Endothelial cell (in vitro differentiated cells): ENCODE measurements around the gene EHMT1. TPM values are rescaled to one million over a fixed set of nuclear protein-coding genes. Genes with fewer than 3 reads are reported as not detected.

ENCODE experiments used
- DNase-seq: peaks from one replicate; pipeline ENCODE4 v3.0.0; 2021; ENCODE audit warnings: low spot score
- H3K27ac Mint-ChIP-seq: one replicate; pipeline ENCODE4 v1.8.0; 2021; ENCODE audit warnings: mixed read lengths, inconsistent platforms; ENCODE audit not compliant: unreplicated experiment
- H3K27me3 Mint-ChIP-seq: one replicate; pipeline ENCODE4 v1.8.0; 2021; ENCODE audit warnings: mild to moderate bottlenecking, moderate library complexity, mixed read lengths, inconsistent platforms; ENCODE audit not compliant: unreplicated experiment
- H3K36me3 Mint-ChIP-seq: one replicate; pipeline ENCODE4 v1.8.0; 2021; ENCODE audit warnings: mild to moderate bottlenecking, low read depth, mixed read lengths, inconsistent platforms; ENCODE audit not compliant: unreplicated experiment
- H3K4me1 Mint-ChIP-seq: one replicate; pipeline ENCODE4 v1.8.0; 2021; ENCODE audit warnings: mild to moderate bottlenecking, mixed read lengths, inconsistent platforms; ENCODE audit not compliant: unreplicated experiment
- H3K4me3 Mint-ChIP-seq: one replicate; pipeline ENCODE4 v1.8.0; 2021; ENCODE audit warnings: mild to moderate bottlenecking, mixed read lengths, inconsistent platforms; ENCODE audit not compliant: unreplicated experiment
- H3K9me3 Mint-ChIP-seq: one replicate; pipeline ENCODE4 v1.8.0; 2021; ENCODE audit warnings: mixed read lengths, inconsistent platforms; ENCODE audit not compliant: unreplicated experiment
- CTCF ChIP-seq: fragments of 200-600 bp; sonication (generic); IDR thresholded peaks from one replicate; pipeline ENCODE4 v1.5.0; 2021; ENCODE audit warnings: antibody characterized with exemption; ENCODE audit not compliant: unreplicated experiment
- total RNA-seq: library from RNA; stranded (reverse); fragmentation: NEBNext Ultra II Directional; extraction: Animal tissue kit (Norgen Biotek cat#: 25700); gene quantifications from one replicate; pipeline ENCODE4 v1.2.1, GENCODE V29; 2021; ENCODE audit not compliant: unreplicated experiment

Gene EHMT1
- total RNA-seq, 1 donor from 2014 or later, result 120 TPM

- no peak for DNase-seq
- TF ChIP-seq CTCF, result no peak
- Mint-ChIP-seq H3K27ac (peak overlapping the region; percentile 57), H3K9me3 (no peaks in the 10 kb centered on the region), H3K36me3 (peaks cover 31% of the 10 kb centered on the region), H3K4me1 (peaks cover 3% of the 10 kb centered on the region), H3K4me3 (no peak overlapping the region), H3K27me3 (peaks cover 5% of the 10 kb centered on the region)
Measured at GRCh38 chr9:137745541-137745991, 126.8 kb downstream of the EHMT1 start.

- H3K9me3 Mint-ChIP-seq, result no peaks in the 10 kb centered on the region
- no peak for DNase-seq
- H3K27ac Mint-ChIP-seq, result no peak overlapping the region
- TF ChIP-seq CTCF, result no peak
- H3K36me3 Mint-ChIP-seq, result peaks cover 34% of the 10 kb centered on the region
- H3K27me3 Mint-ChIP-seq, result peaks cover 5% of the 10 kb centered on the region
- H3K4me1 Mint-ChIP-seq, result peaks cover 3% of the 10 kb centered on the region
- no peak overlapping the region for H3K4me3 Mint-ChIP-seq
Measured at GRCh38 chr9:137748311-137748710, 129.5 kb downstream of the EHMT1 start.

GRCh38 chr9:137748741-137749140, 129.9 kb downstream of the EHMT1 start:
- Mint-ChIP-seq H3K4me1 (peaks cover 3% of the 10 kb centered on the region), H3K27ac (no peak overlapping the region), H3K4me3 (no peak overlapping the region), H3K36me3 (peaks cover 33% of the 10 kb centered on the region), H3K9me3 (no peaks in the 10 kb centered on the region), H3K27me3 (peaks cover 5% of the 10 kb centered on the region)
- no peak for DNase-seq
- no peak for TF ChIP-seq CTCF

GRCh38 chr9:137749511-137749910, 130.7 kb downstream of the EHMT1 start:
- Mint-ChIP-seq H3K4me1 (peaks cover 3% of the 10 kb centered on the region), H3K27ac (no peak overlapping the region), H3K9me3 (no peaks in the 10 kb centered on the region), H3K36me3 (peaks cover 34% of the 10 kb centered on the region), H3K27me3 (peaks cover 5% of the 10 kb centered on the region), H3K4me3 (no peak overlapping the region)
- DNase-seq, result no peak
- TF ChIP-seq CTCF, result no peak

- H3K9me3 Mint-ChIP-seq, result no peaks in the 10 kb centered on the region
- H3K4me1 Mint-ChIP-seq, result peaks cover 3% of the 10 kb centered on the region
- H3K27ac Mint-ChIP-seq, result no peak overlapping the region
- DNase-seq, result no peak
- no peak overlapping the region for H3K4me3 Mint-ChIP-seq
- peaks cover 5% of the 10 kb centered on the region for H3K27me3 Mint-ChIP-seq
- TF ChIP-seq CTCF, result no peak
- H3K36me3 Mint-ChIP-seq, result peaks cover 34% of the 10 kb centered on the region
Measured at GRCh38 chr9:137750007-137750406, 131.2 kb downstream of the EHMT1 start.
